Esophagus squamous epithelium (tissue), 4 donors: ENCODE data around the gene MTX2.

ENCODE experiments used
- CTCF ChIP-seq, 6 experiments: fragments of 450-650 bp in 4 of 6; fragments of 200-600 bp in 2 of 6; sonication (generic) in 2 of 6; IDR thresholded peaks; one replicate each; pipeline ENCODE4 v1.5.1; 2016 to 2019; ENCODE audit warnings: antibody characterized with exemption in 6 of 6, mild to moderate bottlenecking in 4 of 6, moderate library complexity in 4 of 6
- POLR2A ChIP-seq, 4 donors: fragments of 450-650 bp; IDR thresholded peaks; one replicate each; pipeline ENCODE4 v1.6.1; 2017; ENCODE audit warnings: antibody characterized with exemption in 4 of 4, mild to moderate bottlenecking in 4 of 4, moderate library complexity in 3 of 4

- TF ChIP-seq CTCF (IDR thresholded peaks at IDR 0.05) = no peak
- no peak for TF ChIP-seq POLR2A (IDR thresholded peaks at IDR 0.05)
Observed at GRCh38 chr2:176338395-176338794, 69.2 kb downstream of the MTX2 start.
